GM21515 (cell line): ENCODE data around the gene MBOAT7.
A peak's percentile ranks its signal among the peaks of the same experiment; 100 is the strongest.

Experiments used
- ATAC-seq: cut with Tn5 transposase; IDR thresholded peaks from one replicate; pipeline ENCODE4 v1.9.1; 2021; ENCODE audit not compliant: unreplicated experiment

MBOAT7 gene

GRCh38 chr19:54164369-54165068, 24.9 kb downstream of the MBOAT7 start:
- ATAC-seq, result no peak

DNA sequence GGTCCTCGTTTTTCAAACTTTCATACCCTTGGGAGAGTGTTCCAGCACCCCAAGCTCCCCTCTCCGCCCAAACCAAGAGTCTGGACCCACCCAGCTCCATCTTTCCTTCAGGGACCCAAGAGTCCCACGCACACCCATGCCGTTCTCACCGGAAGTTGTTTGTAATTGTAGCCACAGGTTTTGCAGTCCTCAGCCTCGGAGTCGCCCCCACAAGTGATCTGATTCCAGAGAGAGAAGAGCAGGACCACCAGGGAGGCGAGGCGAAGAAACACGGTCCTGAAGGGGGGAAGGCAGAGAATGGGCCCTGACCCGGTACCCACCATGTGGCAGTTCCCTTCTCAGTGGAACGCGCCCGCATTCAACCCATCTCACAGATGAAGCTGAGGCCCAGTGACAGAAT, 26.5 kb downstream of the MBOAT7 start:
- ATAC-seq, result no peak

DNA sequence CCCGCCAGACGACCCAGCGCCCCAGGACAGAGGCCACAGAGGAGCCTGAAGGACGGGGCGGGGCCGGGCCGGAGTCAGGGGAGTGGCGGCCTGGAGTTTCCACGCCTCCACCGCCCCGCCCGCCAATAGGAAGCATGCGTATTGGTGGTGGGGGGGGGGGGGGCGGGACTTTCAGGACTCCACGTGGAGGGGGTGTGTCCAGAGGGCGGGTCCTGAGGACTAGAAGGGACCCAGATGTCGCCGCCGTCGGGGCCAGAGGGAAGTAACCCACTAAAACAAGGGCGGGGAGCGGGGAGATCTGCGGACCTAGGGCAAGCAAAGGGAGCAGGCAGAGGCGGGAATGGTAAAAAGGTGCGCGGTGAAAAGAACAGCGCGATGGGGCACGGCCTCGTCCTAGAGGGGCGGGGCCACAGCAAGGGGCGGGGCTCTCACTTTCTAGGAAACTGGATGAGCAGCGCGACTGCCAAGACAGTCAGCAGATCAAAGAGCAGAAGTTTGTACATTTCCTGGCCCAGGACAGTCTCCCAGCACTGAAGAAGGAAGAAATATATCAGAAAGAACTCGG, 27.1 kb downstream of the MBOAT7 start:
- ATAC-seq, result no peak

DNA sequence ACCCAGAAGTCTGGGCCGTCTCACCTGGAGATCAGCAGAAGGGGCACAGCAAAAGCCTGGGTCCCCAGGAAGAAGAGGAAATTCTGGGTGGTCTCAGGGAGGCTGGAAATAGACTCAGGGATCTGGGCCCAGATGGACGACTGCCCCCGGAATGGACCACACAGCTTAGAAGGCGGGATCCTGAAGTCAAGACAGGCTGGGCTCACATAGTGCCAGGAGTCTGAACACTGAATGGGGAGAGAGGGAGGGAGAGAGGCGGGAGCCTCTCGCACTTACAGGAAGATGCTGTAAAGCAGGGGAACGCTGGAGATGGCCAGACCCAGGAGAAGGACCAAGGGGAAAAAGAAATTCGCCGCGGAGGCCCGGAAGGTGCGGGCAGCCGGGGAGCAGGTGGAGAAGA, 28.5 kb downstream of the MBOAT7 start:
- no peak for ATAC-seq

- peak; percentile 7 for ATAC-seq
Measured at GRCh38 chr19:54160182-54160811, 29.1 kb downstream of the MBOAT7 start.

GRCh38 chr19:54159352-54160181, 29.8 kb downstream of the MBOAT7 start, which contains the start of gene LENG1:
LENG1 (minus strand) TSS chr19:54159721; CDS start chr19:54159695, 26 bp downstream.
- peak; percentile 87 for ATAC-seq

- no peak for ATAC-seq
Measured at GRCh38 chr19:54158812-54159351, 30.5 kb downstream of the MBOAT7 start.

- no peak for ATAC-seq
Measured at GRCh38 chr19:54156953-54157352, 32.4 kb downstream of the MBOAT7 start.

DNA sequence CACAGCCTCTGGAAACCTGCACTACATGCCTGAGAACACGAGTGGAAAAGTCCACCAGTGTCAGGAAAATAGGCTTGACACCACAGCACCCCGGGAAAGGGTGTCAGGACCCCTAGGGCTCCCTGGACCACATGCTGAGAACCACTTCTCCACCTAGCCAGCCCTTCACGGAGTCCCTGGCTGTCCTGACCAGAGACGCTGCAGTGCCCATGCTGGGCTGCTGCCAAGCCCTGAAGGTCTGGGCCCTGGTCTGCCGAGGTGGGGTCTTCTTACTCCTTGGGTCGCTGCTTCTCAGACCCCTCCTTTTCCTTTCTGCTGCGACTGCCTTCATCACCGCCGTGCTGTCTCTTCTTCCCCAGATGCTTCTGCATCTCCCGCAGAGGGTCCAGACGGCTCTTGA, 32.9 kb downstream of the MBOAT7 start:
- no peak for ATAC-seq

- no peak for ATAC-seq
Measured at GRCh38 chr19:54155694-54156093, 33.7 kb downstream of the MBOAT7 start.

DNA sequence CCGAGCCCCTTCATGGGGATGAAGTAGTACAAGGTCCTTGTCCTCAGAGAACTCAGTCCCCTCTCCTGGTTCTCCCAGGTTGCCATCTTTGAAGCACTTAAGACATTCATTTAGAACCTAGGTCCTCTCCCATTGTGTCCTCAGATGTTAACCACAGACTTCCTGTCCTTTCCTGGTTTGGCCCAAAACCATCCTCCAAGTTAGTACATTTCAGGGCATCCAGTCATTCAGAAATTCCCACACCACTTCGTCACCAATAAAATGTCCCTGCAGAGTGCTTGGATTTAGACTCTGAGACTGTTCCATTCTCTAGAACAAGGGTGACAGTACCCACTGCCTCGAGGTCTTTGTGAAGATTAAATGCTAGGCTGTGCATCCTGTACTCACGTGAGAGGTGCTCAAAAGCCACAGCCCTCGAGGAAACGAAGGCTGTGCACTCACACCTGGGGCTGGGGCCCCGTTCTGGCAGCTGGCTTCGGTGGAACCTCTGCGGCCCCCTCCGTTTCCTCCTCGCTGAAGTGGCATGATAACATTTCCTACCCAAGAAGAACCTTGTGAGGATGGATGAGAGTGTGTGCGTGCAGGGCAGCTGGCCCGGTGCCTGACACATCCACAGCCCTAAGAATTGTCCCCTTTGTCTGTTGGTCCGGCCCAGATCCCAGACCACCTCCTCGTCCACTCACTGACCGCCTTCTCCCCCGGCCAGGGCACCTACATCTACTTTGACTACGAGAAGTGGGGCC, 34.6 kb downstream of the MBOAT7 start:
- ATAC-seq, result no peak

- no peak for ATAC-seq
Measured at GRCh38 chr19:54153731-54154326, 35.6 kb downstream of the MBOAT7 start.

DNA sequence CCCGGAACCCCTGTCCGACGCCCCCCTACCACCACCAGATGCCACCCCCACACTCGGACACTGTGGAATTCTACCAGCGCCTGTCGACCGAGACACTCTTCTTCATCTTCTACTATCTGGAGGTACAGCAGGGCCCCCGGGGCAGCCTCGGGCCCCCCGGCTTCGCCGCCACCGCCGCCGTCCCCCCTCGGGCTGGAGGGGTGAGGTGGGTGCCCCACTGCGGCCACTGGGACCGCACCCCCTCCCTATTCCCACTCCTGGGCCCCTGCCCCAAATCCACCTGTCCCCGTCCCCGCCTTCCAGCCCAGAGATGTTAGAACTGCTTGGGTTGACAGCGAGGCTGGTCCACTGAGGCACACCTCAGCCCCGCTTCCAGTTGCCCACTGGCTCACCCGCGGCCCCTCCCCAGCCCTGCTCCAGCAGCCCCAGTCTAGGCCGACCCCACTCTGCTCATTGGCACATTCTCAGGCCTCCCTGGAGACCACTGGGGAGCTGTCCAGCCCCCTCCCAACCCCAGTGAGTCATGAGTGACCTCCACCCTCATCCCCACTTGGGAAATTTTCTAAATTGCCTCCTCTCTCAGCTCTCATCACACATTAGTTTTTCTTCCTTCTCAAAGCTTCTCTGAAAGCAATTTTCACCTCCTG, 36.4 kb downstream of the MBOAT7 start:
- ATAC-seq, result no peak

GRCh38 chr19:54152267-54152666, 37.1 kb downstream of the MBOAT7 start:
- no peak for ATAC-seq

- ATAC-seq, result no peak
Measured at GRCh38 chr19:54151362-54152035, 37.9 kb downstream of the MBOAT7 start.

DNA sequence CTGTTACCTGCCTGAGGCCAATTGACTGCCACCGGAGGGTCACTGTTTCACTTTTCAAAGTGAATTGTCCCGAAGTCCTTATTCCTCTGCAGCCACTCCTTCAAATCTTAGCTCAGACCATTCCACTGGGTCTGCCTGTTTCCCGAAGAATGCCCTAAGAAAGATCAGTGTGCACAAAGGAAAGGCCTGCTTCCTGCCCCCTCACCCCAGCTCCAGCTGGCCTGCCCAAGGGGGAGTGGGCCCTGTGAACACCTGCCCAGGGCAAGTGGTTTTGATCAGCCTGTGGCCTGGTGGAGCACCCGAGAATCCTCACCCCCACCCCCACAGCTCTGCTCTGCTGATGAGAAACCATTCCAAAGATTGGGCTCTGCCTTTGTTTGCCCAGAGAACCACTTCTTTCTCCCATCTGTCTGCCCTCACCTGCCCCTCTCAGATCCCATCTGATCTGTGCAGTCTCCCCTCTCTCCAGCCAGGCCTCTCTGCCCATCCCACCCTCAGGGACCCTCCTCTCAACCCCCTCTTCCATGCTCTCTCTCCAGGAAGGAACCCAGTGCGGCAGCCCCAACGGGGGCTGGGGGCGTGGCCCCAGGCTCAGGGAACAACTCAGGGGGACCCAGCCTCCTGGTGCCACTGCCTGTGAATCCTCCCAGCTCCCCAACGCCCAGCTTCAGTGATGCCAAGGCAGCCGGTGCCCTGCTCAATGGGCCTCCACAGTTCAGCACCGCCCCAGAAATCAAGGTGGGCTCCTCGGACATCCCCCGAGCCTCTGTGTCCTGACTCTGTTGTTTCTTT, 40.2 kb downstream of the MBOAT7 start:
- no peak for ATAC-seq

DNA sequence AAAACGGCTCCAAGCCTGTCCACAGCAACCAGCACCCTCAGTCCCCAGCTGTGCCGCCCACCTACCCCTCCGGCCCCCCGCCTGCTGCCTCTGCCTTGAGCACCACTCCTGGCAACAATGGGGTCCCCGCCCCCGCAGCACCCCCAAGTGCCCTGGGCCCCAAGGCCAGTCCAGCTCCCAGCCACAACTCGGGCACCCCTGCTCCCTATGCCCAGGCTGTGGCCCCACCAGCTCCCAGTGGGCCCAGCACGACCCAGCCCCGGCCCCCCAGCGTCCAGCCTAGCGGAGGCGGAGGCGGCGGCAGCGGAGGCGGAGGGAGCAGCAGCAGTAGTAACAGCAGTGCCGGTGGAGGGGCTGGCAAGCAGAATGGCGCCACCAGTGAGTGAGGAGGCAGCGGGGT, 41.2 kb downstream of the MBOAT7 start:
- no peak for ATAC-seq

DNA sequence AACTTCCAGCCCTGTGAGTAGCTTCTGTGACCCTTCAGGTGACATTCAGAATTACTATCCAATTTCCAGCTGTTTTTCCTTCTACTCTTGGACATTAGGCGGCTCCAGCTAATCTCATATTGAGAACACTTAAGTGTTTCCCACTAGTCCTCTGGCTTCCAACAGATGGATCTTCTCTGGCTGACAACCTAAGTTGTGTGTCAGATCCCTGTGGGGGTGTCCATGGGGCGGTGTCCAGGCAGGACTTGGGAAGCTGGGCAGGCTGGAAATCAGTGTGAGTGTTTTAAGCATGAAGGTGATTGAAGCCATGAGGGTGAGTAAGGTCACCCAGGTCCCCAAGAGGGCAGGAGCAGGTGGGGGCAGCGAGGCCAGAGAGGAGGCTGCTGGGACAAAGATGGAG, 41.7 kb downstream of the MBOAT7 start:
- ATAC-seq, result no peak
